Upper lobe of left lung (tissue), 6 donors: ENCODE measurements around the gene NCOR1. TPM values are rescaled to one million over a fixed set of nuclear protein-coding genes. Genes with fewer than 3 reads are reported as not detected.

ENCODE experiments used
- ATAC-seq, 2 donors: fragments of 200-7000 bp; cut with Tn5 transposase; one replicate each; pipeline ENCODE4 v1.9.1; 2022; ENCODE audit warnings: mild to moderate bottlenecking in 2 of 2, moderate library complexity in 2 of 2; ENCODE audit not compliant: low FRiP score in 2 of 2
- DNase-seq, 2 donors: peaks; one replicate each; pipeline ENCODE4 v3.0.0-alpha.2; 2019 to 2020
- H3K27ac ChIP-seq, 4 donors: fragments of 200-600 bp; sonication (generic); one replicate each; pipeline ENCODE4 v1.5.1; 2016 to 2019
- H3K27me3 ChIP-seq, 4 donors: fragments of 200-600 bp; sonication (generic); one replicate each; pipeline ENCODE4 v1.5.1; 2017 to 2019
- H3K36me3 ChIP-seq, 4 donors: fragments of 200-600 bp; sonication (generic); one replicate each; pipeline ENCODE4 v1.5.1; 2016 to 2019
- H3K4me1 ChIP-seq, 4 donors: fragments of 200-600 bp; sonication (generic); one replicate each; pipeline ENCODE4 v1.5.1; 2018 to 2019
- H3K4me3 ChIP-seq, 4 donors: fragments of 200-600 bp; sonication (generic); one replicate each; pipeline ENCODE4 v1.5.1; 2017 to 2019; ENCODE audit warnings: mild to moderate bottlenecking in 2 of 4, moderate library complexity in 1 of 4
- H3K9me3 ChIP-seq, 4 donors: fragments of 200-600 bp; sonication (generic); one replicate each; pipeline ENCODE4 v1.5.1; 2018 to 2019
- CTCF ChIP-seq, 6 experiments: fragments of 450-650 bp in 4 of 6; fragments of 200-600 bp in 2 of 6; sonication (generic) in 2 of 6; IDR thresholded peaks; one replicate each; pipeline ENCODE4 v1.5.1; 2016 to 2019; ENCODE audit warnings: antibody characterized with exemption in 6 of 6
- EP300 ChIP-seq, 4 donors: sonication (generic); formaldehyde crosslinking; IDR thresholded peaks; one replicate each; pipeline ENCODE4 v1.5.1; 2017; ENCODE audit warnings: antibody characterized with exemption in 4 of 4, control low read depth in 2 of 4
- POLR2A ChIP-seq, 4 donors: fragments of 450-650 bp; IDR thresholded peaks; one replicate each; pipeline ENCODE4 v1.5.1; 2016 to 2017; ENCODE audit warnings: antibody characterized with exemption in 4 of 4, mild to moderate bottlenecking in 2 of 4
- POLR2AphosphoS5 ChIP-seq, 2 donors: sonication (generic); formaldehyde crosslinking; IDR thresholded peaks; one replicate each; pipeline ENCODE4 v1.5.1; 2017; ENCODE audit warnings: antibody characterized with exemption in 2 of 2
- WGBS, 2 donors: methylation state at CpG; one replicate each; pipeline ENCODE4 v1.1.5; 2017 to 2018; 5-methylcytosine and 5-hydroxymethylcytosine counted together
- total RNA-seq, 6 donors: library from RNA; depleted of rRNA in 4 of 6; stranded (reverse); fragments of >200 nt in 4 of 6; gene quantifications; one replicate each; pipeline versions ENCODE4 v1.1.0 to v1.2.1, GENCODE V29; 2016 to 2021
- donor health status: DM: no; HTN: no; CAD: no; lungs with moderate emphysema.
- donor health status: DM: no; HTN: yes; CAD: no; lungs with severe emphysema.

NCOR1 gene
- total RNA-seq, 6 donors from 2014 or later, result 111 to 301 (median 147) TPM

- DNase-seq, result no peak
Observed at GRCh38 chr17:16258901-16259300, 43.6 kb upstream of the NCOR1 start.

GRCh38 chr17:16255481-16255921 is 40.2 kb upstream of the NCOR1 start:
- ATAC-seq (peak; percentile 70 to 82), DNase-seq (peak in 1 of 2 donors; percentile 52)
- Histone ChIP-seq H3K27ac (peak overlapping the region; percentile 7 to 64 (median 22)), H3K4me1 (peaks cover 19 to 24% (median 23%) of the 10 kb centered on the region in 4 donors), H3K36me3 (no peaks in the 10 kb centered on the region), H3K27me3 (no peaks in the 10 kb centered on the region), H3K9me3 (no peaks in the 10 kb centered on the region), H3K4me3 (no peak overlapping the region)
- TF ChIP-seq POLR2AphosphoS5 (IDR thresholded peaks at IDR 0.05) (peak; percentile 43 to 46), EP300 (IDR thresholded peaks at IDR 0.05) (no peak), POLR2A (IDR thresholded peaks at IDR 0.05) (no peak), CTCF (IDR thresholded peaks at IDR 0.05) (no peak)
- WGBS, 2 donors, result 33 to 53% methylated on average over 4 of the region's 4 CpGs

More at GRCh38 chr17:16258901-16259300, 43.6 kb upstream of the NCOR1 start:
- H3K9me3 ChIP-seq, result no peaks in the 10 kb centered on the region
- H3K4me3 ChIP-seq, result no peak overlapping the region
- no peaks in the 10 kb centered on the region for H3K36me3 ChIP-seq
- ATAC-seq, result peak in 1 of 2 donors; percentile 67
- peaks cover 19 to 24% (median 23%) of the 10 kb centered on the region in 4 donors for H3K4me1 ChIP-seq
- no peaks in the 10 kb centered on the region for H3K27me3 ChIP-seq
- no peak for TF ChIP-seq EP300 (IDR thresholded peaks at IDR 0.05)
- no peak for TF ChIP-seq POLR2A (IDR thresholded peaks at IDR 0.05)
- TF ChIP-seq CTCF (IDR thresholded peaks at IDR 0.05), result no peak
- peak in 1 of 2 donors; percentile 64 for TF ChIP-seq POLR2AphosphoS5 (IDR thresholded peaks at IDR 0.05)
- H3K27ac ChIP-seq, result peak overlapping the region in 1 of 4 donors; percentile 57
- WGBS, 2 donors, result 65 to 74% methylated on average over 1 of the region's 1 CpG

- ATAC-seq (no peak), DNase-seq (no peak)
- 69 to 71% methylated on average over 9 of the region's 9 CpGs for WGBS, 2 donors
- H3K9me3 ChIP-seq, result no peaks in the 10 kb centered on the region
- TF ChIP-seq POLR2AphosphoS5 (IDR thresholded peaks at IDR 0.05), result no peak
- no peak for TF ChIP-seq EP300 (IDR thresholded peaks at IDR 0.05)
- no peak for TF ChIP-seq CTCF (IDR thresholded peaks at IDR 0.05)
- TF ChIP-seq POLR2A (IDR thresholded peaks at IDR 0.05), result no peak
- H3K27me3 ChIP-seq, result no peaks in the 10 kb centered on the region
- peaks cover 19 to 23% (median 22%) of the 10 kb centered on the region in 4 donors for H3K4me1 ChIP-seq
- H3K36me3 ChIP-seq, result no peaks in the 10 kb centered on the region
- H3K4me3 ChIP-seq, result no peak overlapping the region
- H3K27ac ChIP-seq, result peak overlapping the region; percentile 7 to 64 (median 22)
Observed at GRCh38 chr17:16254773-16255400, 39.6 kb upstream of the NCOR1 start.

- TF ChIP-seq POLR2A (IDR thresholded peaks at IDR 0.05), result no peak
- TF ChIP-seq EP300 (IDR thresholded peaks at IDR 0.05), result no peak
- TF ChIP-seq CTCF (IDR thresholded peaks at IDR 0.05), result no peak
- TF ChIP-seq POLR2AphosphoS5 (IDR thresholded peaks at IDR 0.05), result no peak
- H3K4me3 ChIP-seq, result no peak overlapping the region
- DNase-seq (no peak), ATAC-seq (no peak)
- WGBS, 2 donors, result 87 to 89% methylated on average over 1 of the region's 1 CpG
- H3K27ac ChIP-seq, result no peak overlapping the region
- peaks cover 16 to 19% (median 18%) of the 10 kb centered on the region in 4 donors for H3K4me1 ChIP-seq
- H3K27me3 ChIP-seq, result no peaks in the 10 kb centered on the region
- no peaks in the 10 kb centered on the region for H3K36me3 ChIP-seq
- H3K9me3 ChIP-seq, result no peaks in the 10 kb centered on the region
Observed at GRCh38 chr17:16251556-16251955, 36.2 kb upstream of the NCOR1 start.

- H3K27me3 ChIP-seq, result no peaks in the 10 kb centered on the region
- H3K9me3 ChIP-seq, result no peaks in the 10 kb centered on the region
- H3K27ac ChIP-seq, result no peak overlapping the region
- H3K36me3 ChIP-seq, result no peaks in the 10 kb centered on the region
- no peak overlapping the region for H3K4me3 ChIP-seq
- no peak for DNase-seq
- H3K4me1 ChIP-seq, result peaks cover 11 to 14% (median 13%) of the 10 kb centered on the region in 4 donors
- TF ChIP-seq POLR2AphosphoS5 (IDR thresholded peaks at IDR 0.05), result no peak
- TF ChIP-seq POLR2A (IDR thresholded peaks at IDR 0.05), result no peak
- no peak for TF ChIP-seq CTCF (IDR thresholded peaks at IDR 0.05)
- TF ChIP-seq EP300 (IDR thresholded peaks at IDR 0.05), result no peak
- 92 to 97% methylated on average over 6 of the region's 6 CpGs for WGBS, 2 donors
- no peak for ATAC-seq
Observed at GRCh38 chr17:16251043-16251442, 35.7 kb upstream of the NCOR1 start.
